ENCODE measurements around the gene LFNG.

DNA sequence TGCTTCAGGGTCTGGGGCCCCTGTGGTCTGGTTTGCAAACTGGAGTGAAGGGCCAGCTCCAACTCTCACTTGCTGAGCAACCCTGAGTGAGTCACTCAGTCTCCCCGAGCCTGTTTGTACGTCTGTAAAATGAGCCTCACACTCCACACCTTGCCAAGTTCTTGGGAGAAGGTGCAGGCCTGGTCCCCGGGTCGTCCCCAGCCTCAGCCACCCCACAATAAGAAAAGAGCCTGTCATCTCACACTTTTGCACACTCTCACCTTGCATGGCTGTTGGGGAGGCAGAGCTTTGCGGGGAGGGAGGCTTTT, 48.6 kb upstream of the LFNG start:
- no peak for TF ChIP-seq POLR2A (IDR thresholded peaks at IDR 0.05)
- no peak for TF ChIP-seq CTCF (IDR thresholded peaks at IDR 0.05 in 8 of 11, conservative IDR thresholded peaks at IDR 0.05 in 3 of 11)

Measured in spleen (tissue), 7 donors.